PC-9 (cell line): ENCODE measurements around the gene CDH18. TPM values are rescaled to one million over a fixed set of nuclear protein-coding genes. Genes with fewer than 3 reads are reported as not detected.

Experiments
- BruUV-seq: library from RNA; stranded (reverse); fragments of 400-500 nt; replicated peaks from 2 replicates; lab custom pipeline; 2021; lab: Mats Ljungman, UMichigan
- CTCF ChIA-PET: fragments of 300-600 bp; sonication (Branson Sonifier 250); formaldehyde crosslinking; loops from one replicate; lab custom pipeline; 2022; ENCODE audit warnings: antibody characterized with exemption; lab: Charles Lee
- POLR2A ChIA-PET: fragments of 300-600 bp; sonication (Branson Sonifier 250); formaldehyde crosslinking; loops from one replicate; lab custom pipeline; 2022; ENCODE audit warnings: antibody characterized with exemption; ENCODE audit not compliant: unreplicated experiment; lab: Charles Lee
- DNase-seq, 2 experiments: peaks; one replicate each; pipeline versions ENCODE4 v3.0.0 to v3.0.0-alpha.2; 2015 to 2022; ENCODE audit warnings: mixed read lengths in 1 of 2
- H2AFZ ChIP-seq: fragments of 200-600 bp; sonication (generic); 2 replicates; pipeline ENCODE4 v1.8.1; 2017; ENCODE audit warnings: antibody characterized with exemption
- H3F3A ChIP-seq: fragments of 200-600 bp; sonication (generic); 2 replicates; pipeline ENCODE4 v1.8.1; 2017; ENCODE audit warnings: antibody characterized with exemption, mild to moderate bottlenecking, low read depth; ENCODE audit not compliant: insufficient read depth
- H3K27ac ChIP-seq: fragments of 200-600 bp; sonication (generic); 2 replicates; pipeline ENCODE4 v1.6.1; 2016; ENCODE audit warnings: mixed run types
- H3K27me3 ChIP-seq: fragments of 200-600 bp; sonication (generic); 2 replicates; pipeline ENCODE4 v1.6.1; 2016; ENCODE audit warnings: low read depth, mixed run types; ENCODE audit not compliant: insufficient read depth
- H3K36me3 ChIP-seq: fragments of 200-600 bp; sonication (generic); 2 replicates; pipeline ENCODE4 v1.6.1; 2016; ENCODE audit warnings: low read depth, mixed run types
- H3K4me1 ChIP-seq: fragments of 200-600 bp; sonication (generic); replicated peaks from 2 replicates; pipeline ENCODE4 v1.6.1; 2016; ENCODE audit warnings: mixed run types; ENCODE audit not compliant: insufficient read depth
- H3K4me2 ChIP-seq: fragments of 200-600 bp; sonication (generic); 2 replicates; pipeline ENCODE4 v1.6.1; 2017; ENCODE audit warnings: mixed run types
- H3K4me3 ChIP-seq: fragments of 200-600 bp; sonication (generic); 2 replicates; pipeline ENCODE4 v1.6.1; 2016; ENCODE audit warnings: mixed run types
- H3K79me2 ChIP-seq: fragments of 200-600 bp; sonication (generic); 2 replicates; pipeline ENCODE4 v1.6.1; 2017; ENCODE audit warnings: low read depth, mixed run types
- H3K9me2 ChIP-seq: fragments of 200-600 bp; sonication (generic); 2 replicates; pipeline ENCODE4 v1.8.1; 2017; ENCODE audit warnings: mild to moderate bottlenecking; ENCODE audit not compliant: insufficient read depth
- H3K9me3 ChIP-seq: fragments of 200-600 bp; sonication (generic); 2 replicates; pipeline ENCODE4 v1.8.1; 2016; ENCODE audit warnings: low read depth; ENCODE audit not compliant: insufficient read depth
- H4K20me1 ChIP-seq: fragments of 200-600 bp; sonication (generic); 2 replicates; pipeline ENCODE4 v1.8.1; 2017; ENCODE audit not compliant: insufficient read depth
- CTCF ChIP-seq: fragments of 200-600 bp; sonication (generic); conservative IDR thresholded peaks from 2 replicates; pipeline ENCODE4 v1.6.1; 2017; ENCODE audit warnings: mixed run types, antibody characterized with exemption, mild to moderate bottlenecking, moderate library complexity
- EZH2 ChIP-seq: fragments of 200-600 bp; sonication (generic); IDR thresholded peaks from 2 replicates; pipeline ENCODE4 v1.8.0; 2017; ENCODE audit warnings: antibody characterized with exemption, low read depth
- intact Hi-C: fragments of 100-400 bp; cut with micrococcal nuclease; formaldehyde crosslinking; loops from one replicate; pipeline ENCODE4 v1.10.0; 2022; ENCODE audit not compliant: unreplicated experiment
- total RNA-seq: library from RNA; stranded (reverse); gene quantifications from 2 replicates; pipeline ENCODE4 v1.2.3, GENCODE V29; 2021

The CDH18 gene
- total RNA-seq, 1 experiment from 2014 or later, result not detected

GRCh38 chr5:20032896-20033295 is 44.9 kb upstream of the CDH18 start:
- Histone ChIP-seq H3K79me2 (no peaks in the 10 kb centered on the region), H3K36me3 (no peaks in the 10 kb centered on the region), H4K20me1 (no peaks in the 10 kb centered on the region), H3K9me2 (no peaks in the 10 kb centered on the region), H3K4me1 (no peaks in the 10 kb centered on the region), H3K4me3 (no peak overlapping the region), H3K27me3 (no peaks in the 10 kb centered on the region), H2AFZ (no peak overlapping the region), H3F3A (no peaks in the 10 kb centered on the region), H3K9me3 (no peaks in the 10 kb centered on the region), H3K4me2 (no peak overlapping the region), H3K27ac (no peak overlapping the region)
- no peak for TF ChIP-seq EZH2
- TF ChIP-seq CTCF, result no peak
- intact Hi-C loops, result no loop called here
- POLR2A ChIA-PET, result interaction anchor here (0.5 to 0.7 kb wide), 2 partner anchors 23 to 289 kb away, joined by 3 to 5 read pairs; no protein-coding TSS in a partner anchor
- CTCF ChIA-PET, result no interaction called here
- DNase-seq, result peak in 1 of 2 experiments; percentile 10
- BruUV-seq, result no TSS peak

- H3K27ac ChIP-seq, result no peak overlapping the region
- no peak overlapping the region for H3K4me2 ChIP-seq
- no peaks in the 10 kb centered on the region for H3K9me3 ChIP-seq
- ChIA-PET CTCF (no interaction called here), POLR2A (interaction anchor here (0.6 kb wide), 1 partner anchor 218 kb away, joined by 8 read pairs; no protein-coding TSS in a partner anchor)
- H3K9me2 ChIP-seq, result no peaks in the 10 kb centered on the region
- H2AFZ ChIP-seq, result no peak overlapping the region
- TF ChIP-seq EZH2 (no peak), CTCF (no peak)
- no peaks in the 10 kb centered on the region for H3K79me2 ChIP-seq
- no TSS peak for BruUV-seq
- H3K27me3 ChIP-seq, result no peaks in the 10 kb centered on the region
- no peak for DNase-seq
- no peaks in the 10 kb centered on the region for H3F3A ChIP-seq
- no peaks in the 10 kb centered on the region for H4K20me1 ChIP-seq
- intact Hi-C loops, result no loop called here
- H3K4me1 ChIP-seq, result no peaks in the 10 kb centered on the region
- H3K4me3 ChIP-seq, result no peak overlapping the region
- H3K36me3 ChIP-seq, result no peaks in the 10 kb centered on the region
These were observed 42.1 kb upstream of the CDH18 start for GRCh38 chr5:20030125-20030524.

- ChIA-PET POLR2A (no interaction called here), CTCF (no interaction called here)
- Histone ChIP-seq H3K4me2 (no peak overlapping the region), H4K20me1 (no peaks in the 10 kb centered on the region), H3K4me1 (no peaks in the 10 kb centered on the region), H3K79me2 (no peaks in the 10 kb centered on the region), H3K27ac (no peak overlapping the region), H3K27me3 (no peaks in the 10 kb centered on the region), H2AFZ (no peak overlapping the region), H3F3A (no peaks in the 10 kb centered on the region), H3K9me2 (no peaks in the 10 kb centered on the region), H3K36me3 (no peaks in the 10 kb centered on the region), H3K9me3 (no peaks in the 10 kb centered on the region), H3K4me3 (no peak overlapping the region)
- no TSS peak for BruUV-seq
- DNase-seq, result no peak
- TF ChIP-seq CTCF (no peak), EZH2 (no peak)
- intact Hi-C loops, result no loop called here
These were observed 41.3 kb upstream of the CDH18 start for GRCh38 chr5:20029266-20029665.
